ENCODE data around the gene RPL3.

RPL3 gene

GRCh38 chr22:39351689-39352214 lies 32.3 kb upstream of the RPL3 start:
- peaks cover 10% of the 10 kb centered on the region for H3K79me2 ChIP-seq (ENCODE audit: control insufficient read depth, insufficient read depth, low read length, poor library complexity)
- no CpG with 5 or more reads among the region's 8 CpGs for WGBS (ENCODE audit: extremely low coverage, insufficient coverage, insufficient read length)

GRCh38 chr22:39350757-39351688 lies 31.6 kb upstream of the RPL3 start:
- H3K79me2 ChIP-seq (ENCODE audit: control insufficient read depth, insufficient read depth, low read length, poor library complexity): peaks cover 10% of the 10 kb centered on the region

More at GRCh38 chr22:39351689-39352214, 32.3 kb upstream of the RPL3 start:
- Histone ChIP-seq H3K18ac (ENCODE audit: low read length) (peak overlapping the region; percentile 49), H2AK5ac (ENCODE audit: low read length) (peak overlapping the region; percentile 83), H3K14ac (ENCODE audit: low read length) (no peak overlapping the region), H3K4ac (ENCODE audit: low read depth, low read length) (no peak overlapping the region), H3K79me1 (ENCODE audit: low read length) (peaks cover 26% of the 10 kb centered on the region), H3K9me3 (ENCODE audit: insufficient read depth, low read depth, low read length) (peaks cover 1% of the 10 kb centered on the region), H3K27ac (ENCODE audit: low read depth, low read length) (peak overlapping the region; percentile 70), H2AFZ (ENCODE audit: insufficient read depth, low read length, poor library complexity) (no peak overlapping the region), H3K4me2 (ENCODE audit: low read length) (peak overlapping the region; percentile 16), H2BK120ac (ENCODE audit: insufficient read depth, low read length, poor library complexity) (no peak overlapping the region), H4K91ac (ENCODE audit: low read depth, low read length) (peak overlapping the region; percentile 91), H3K9ac (ENCODE audit: low read length) (no peak overlapping the region), H2BK5ac (ENCODE audit: low read depth, low read length, poor library complexity) (peak overlapping the region; percentile 2), H4K12ac (ENCODE audit: low read depth, low read length) (no peak overlapping the region), H3K27me3 (ENCODE audit: insufficient read depth, low read length) (no peaks in the 10 kb centered on the region), H2BK12ac (ENCODE audit: low read length) (peak overlapping the region; percentile 7), H3K4me3 (ENCODE audit: low read depth, low read length) (no peak overlapping the region), H3K4me1 (ENCODE audit: control insufficient read depth in 1 of 2, insufficient read depth in 2 of 2, low read length in 2 of 2) (peaks cover 26 to 31% of the 10 kb centered on the region in 2 experiments), H3K36me3 (ENCODE audit: control insufficient read depth in 1 of 2, insufficient read depth in 2 of 2, low read length in 2 of 2) (no peaks in the 10 kb centered on the region), H4K8ac (ENCODE audit: low read depth, low read length) (peak overlapping the region; percentile 56), H3K23ac (ENCODE audit: low read length) (no peak overlapping the region)
- peak in 1 of 2 donors; percentile 14 for DNase-seq

GRCh38 chr22:39349967-39350726 lies 30.7 kb upstream of the RPL3 start, which contains the start of gene SYNGR1:
Gene SYNGR1 (plus strand): TSS chr22:39349991. CDS start chr22:39350011, 20 bp downstream.
- H3K9me3 ChIP-seq (ENCODE audit: insufficient read depth, low read depth, low read length): peaks cover 1% of the 10 kb centered on the region
- peak within 1 kb of the TSS; percentile 61 for H3K4ac ChIP-seq (ENCODE audit: low read depth, low read length)
- WGBS (ENCODE audit: extremely low coverage, insufficient coverage, insufficient read length): no CpG with 5 or more reads among the region's 87 CpGs
- peak within 1 kb of the TSS; percentile 70 for H3K27ac ChIP-seq (ENCODE audit: low read depth, low read length)
- peak within 1 kb of the TSS; percentile 90 for H3K18ac ChIP-seq (ENCODE audit: low read length)
- peak within 1 kb of the TSS; percentile 63 for H2AK5ac ChIP-seq (ENCODE audit: low read length)
- H3K4me3 ChIP-seq (ENCODE audit: low read depth, low read length): peak within 1 kb of the TSS; percentile 81
- H4K8ac ChIP-seq (ENCODE audit: low read depth, low read length): peak within 1 kb of the TSS; percentile 91
- peak within 1 kb of the TSS; percentile 42 for H2BK12ac ChIP-seq (ENCODE audit: low read length)
- H2BK5ac ChIP-seq (ENCODE audit: low read depth, low read length, poor library complexity): peak within 1 kb of the TSS; percentile 38
- no peaks in the 10 kb centered on the region for H3K36me3 ChIP-seq (ENCODE audit: control insufficient read depth in 1 of 2, insufficient read depth in 2 of 2, low read length in 2 of 2)
- H2BK120ac ChIP-seq (ENCODE audit: insufficient read depth, low read length, poor library complexity): peak within 1 kb of the TSS; percentile 89
- H3K79me2 ChIP-seq (ENCODE audit: control insufficient read depth, insufficient read depth, low read length, poor library complexity): peaks cover 10% of the 10 kb centered on the region
- H3K23ac ChIP-seq (ENCODE audit: low read length): no peak within 1 kb of the TSS
- H3K4me1 ChIP-seq (ENCODE audit: control insufficient read depth in 1 of 2, insufficient read depth in 2 of 2, low read length in 2 of 2): peaks cover 26 to 31% of the 10 kb centered on the region in 2 experiments
- peak within 1 kb of the TSS; percentile 88 for H2AFZ ChIP-seq (ENCODE audit: insufficient read depth, low read length, poor library complexity)
- peak within 1 kb of the TSS; percentile 94 for H3K14ac ChIP-seq (ENCODE audit: low read length)
- DNase-seq: peak in 1 of 2 donors; percentile 20
- peaks cover 26% of the 10 kb centered on the region for H3K79me1 ChIP-seq (ENCODE audit: low read length)
- no peaks in the 10 kb centered on the region for H3K27me3 ChIP-seq (ENCODE audit: insufficient read depth, low read length)
- H4K91ac ChIP-seq (ENCODE audit: low read depth, low read length): peak within 1 kb of the TSS; percentile 91
- peak within 1 kb of the TSS; percentile 85 for H3K4me2 ChIP-seq (ENCODE audit: low read length)
- H4K12ac ChIP-seq (ENCODE audit: low read depth, low read length): peak within 1 kb of the TSS; percentile 82
- H3K9ac ChIP-seq (ENCODE audit: low read length): peak within 1 kb of the TSS; percentile 68

More at GRCh38 chr22:39350757-39351688, 31.6 kb upstream of the RPL3 start:
- peak overlapping the region; percentile 34 for H4K12ac ChIP-seq (ENCODE audit: low read depth, low read length)
- peak overlapping the region; percentile 83 for H2AK5ac ChIP-seq (ENCODE audit: low read length)
- peak overlapping the region; percentile 91 for H4K91ac ChIP-seq (ENCODE audit: low read depth, low read length)
- H2BK120ac ChIP-seq (ENCODE audit: insufficient read depth, low read length, poor library complexity): peak overlapping the region; percentile 89
- peak overlapping the region; percentile 77 for H2BK12ac ChIP-seq (ENCODE audit: low read length)
- WGBS (ENCODE audit: extremely low coverage, insufficient coverage, insufficient read length): no CpG with 5 or more reads among the region's 14 CpGs
- no peak overlapping the region for H3K4me3 ChIP-seq (ENCODE audit: low read depth, low read length)
- no peaks in the 10 kb centered on the region for H3K36me3 ChIP-seq (ENCODE audit: control insufficient read depth in 1 of 2, insufficient read depth in 2 of 2, low read length in 2 of 2)
- peak overlapping the region; percentile 82 for H4K8ac ChIP-seq (ENCODE audit: low read depth, low read length)
- H3K4me2 ChIP-seq (ENCODE audit: low read length): peak overlapping the region; percentile 85
- peak overlapping the region; percentile 49 for H3K18ac ChIP-seq (ENCODE audit: low read length)
- peaks cover 1% of the 10 kb centered on the region for H3K9me3 ChIP-seq (ENCODE audit: insufficient read depth, low read depth, low read length)
- no peak overlapping the region for H3K9ac ChIP-seq (ENCODE audit: low read length)
- no peaks in the 10 kb centered on the region for H3K27me3 ChIP-seq (ENCODE audit: insufficient read depth, low read length)
- peak overlapping the region; percentile 43 for H3K4ac ChIP-seq (ENCODE audit: low read depth, low read length)
- H2AFZ ChIP-seq (ENCODE audit: insufficient read depth, low read length, poor library complexity): peak overlapping the region; percentile 26
- H3K4me1 ChIP-seq (ENCODE audit: control insufficient read depth in 1 of 2, insufficient read depth in 2 of 2, low read length in 2 of 2): peaks cover 26 to 31% of the 10 kb centered on the region in 2 experiments
- peaks cover 26% of the 10 kb centered on the region for H3K79me1 ChIP-seq (ENCODE audit: low read length)
- H3K27ac ChIP-seq (ENCODE audit: low read depth, low read length): peak overlapping the region; percentile 70
- H2BK5ac ChIP-seq (ENCODE audit: low read depth, low read length, poor library complexity): peak overlapping the region; percentile 74
- peak overlapping the region; percentile 94 for H3K14ac ChIP-seq (ENCODE audit: low read length)
- peak in 1 of 2 donors; percentile 27 for DNase-seq
- no peak overlapping the region for H3K23ac ChIP-seq (ENCODE audit: low read length)

GRCh38 chr22:39349506-39349966 lies 30.1 kb upstream of the RPL3 start:
- H2BK120ac ChIP-seq (ENCODE audit: insufficient read depth, low read length, poor library complexity): peak overlapping the region; percentile 47

More at GRCh38 chr22:39349506-39349966, 30.1 kb upstream of the RPL3 start:
- Histone ChIP-seq H3K9ac (ENCODE audit: low read length) (no peak overlapping the region), H3K79me2 (ENCODE audit: control insufficient read depth, insufficient read depth, low read length, poor library complexity) (peaks cover 10% of the 10 kb centered on the region), H3K4me1 (ENCODE audit: control insufficient read depth in 1 of 2, insufficient read depth in 2 of 2, low read length in 2 of 2) (peaks cover 26 to 31% of the 10 kb centered on the region in 2 experiments), H4K8ac (ENCODE audit: low read depth, low read length) (peak overlapping the region; percentile 85), H2BK5ac (ENCODE audit: low read depth, low read length, poor library complexity) (peak overlapping the region; percentile 38), H3K18ac (ENCODE audit: low read length) (peak overlapping the region; percentile 87), H4K12ac (ENCODE audit: low read depth, low read length) (peak overlapping the region; percentile 76), H3K27ac (ENCODE audit: low read depth, low read length) (no peak overlapping the region), H2AK5ac (ENCODE audit: low read length) (no peak overlapping the region), H2AFZ (ENCODE audit: insufficient read depth, low read length, poor library complexity) (peak overlapping the region; percentile 82), H3K9me3 (ENCODE audit: insufficient read depth, low read depth, low read length) (peaks cover 1% of the 10 kb centered on the region), H3K14ac (ENCODE audit: low read length) (peak overlapping the region; percentile 70), H3K4ac (ENCODE audit: low read depth, low read length) (peak overlapping the region; percentile 49), H3K4me2 (ENCODE audit: low read length) (peak overlapping the region; percentile 85), H3K4me3 (ENCODE audit: low read depth, low read length) (peak overlapping the region; percentile 81), H3K27me3 (ENCODE audit: insufficient read depth, low read length) (no peaks in the 10 kb centered on the region), H3K79me1 (ENCODE audit: low read length) (peaks cover 26% of the 10 kb centered on the region), H4K91ac (ENCODE audit: low read depth, low read length) (peak overlapping the region; percentile 48), H3K36me3 (ENCODE audit: control insufficient read depth in 1 of 2, insufficient read depth in 2 of 2, low read length in 2 of 2) (no peaks in the 10 kb centered on the region), H2BK12ac (ENCODE audit: low read length) (peak overlapping the region; percentile 23), H3K23ac (ENCODE audit: low read length) (no peak overlapping the region)
- no CpG with 5 or more reads among the region's 57 CpGs for WGBS (ENCODE audit: extremely low coverage, insufficient coverage, insufficient read length)
- DNase-seq: peak in 1 of 2 donors; percentile 8

All from trophoblast cell (in vitro differentiated cells and primary cell).